ENCODE data around the gene ATP6AP1. TPM values are rescaled to one million over a fixed set of nuclear protein-coding genes. Genes with fewer than 3 reads are reported as not detected.
A peak's percentile ranks its signal among the peaks of the same experiment; 100 is the strongest.

ATP6AP1 gene
- polyA plus RNA-seq, 12 donors, result 53.5 to 75.1 (median 59.0) TPM; not detected in 1

- DNase-seq, result no peak
Observed at GRCh38 chrX:154469114-154469513, 40.6 kb downstream of the ATP6AP1 start.

- DNase-seq, result no peak
Observed at GRCh38 chrX:154469880-154470279, 41.4 kb downstream of the ATP6AP1 start.

- no peak for DNase-seq
Observed at GRCh38 chrX:154470434-154470833, 42.0 kb downstream of the ATP6AP1 start.

GRCh38 chrX:154470914-154471568, 42.6 kb downstream of the ATP6AP1 start:
- no peak for DNase-seq

GRCh38 chrX:154471839-154472684, 43.6 kb downstream of the ATP6AP1 start:
- no peak for DNase-seq

- no peak for DNase-seq
Observed at GRCh38 chrX:154472685-154473632, 44.5 kb downstream of the ATP6AP1 start.

- DNase-seq, result no peak
Observed at GRCh38 chrX:154473683-154474082, 45.2 kb downstream of the ATP6AP1 start.

- no peak for DNase-seq
Observed at GRCh38 chrX:154476821-154477220, 48.3 kb downstream of the ATP6AP1 start.

- no peak for DNase-seq
Observed at GRCh38 chrX:154477891-154478477, 49.5 kb downstream of the ATP6AP1 start.

- peak; percentile 88 for DNase-seq
Observed at GRCh38 chrX:154478728-154479622, 50.5 kb downstream of the ATP6AP1 start, which contains the start of gene LAGE3. TSS of gene LAGE3 (minus strand) at chrX:154479281. CDS start at chrX:154478915, 366 bp downstream.

- DNase-seq, result no peak
Observed at GRCh38 chrX:154481195-154481594, 52.7 kb downstream of the ATP6AP1 start.

GRCh38 chrX:154481911-154482601, 53.6 kb downstream of the ATP6AP1 start:
- DNase-seq, result no peak

- DNase-seq, result no peak
Observed at GRCh38 chrX:154482786-154483185, 54.3 kb downstream of the ATP6AP1 start.

- DNase-seq, result no peak
Observed at GRCh38 chrX:154483325-154483724, 54.8 kb downstream of the ATP6AP1 start.

- DNase-seq, result no peak
Observed at GRCh38 chrX:154484255-154485149, 56.0 kb downstream of the ATP6AP1 start.

- no peak for DNase-seq
Observed at GRCh38 chrX:154485150-154486051, 56.9 kb downstream of the ATP6AP1 start.

GRCh38 chrX:154486052-154486395, 57.5 kb downstream of the ATP6AP1 start:
- DNase-seq, result no peak

Measured in muscle of arm (tissue), 12 donors.